GM18858 (cell line): ENCODE results near the gene OR52E2.
"Not testable (repeated sequence)": the region's sequence is repeated elsewhere in the genome, so short reads cannot be mapped to it uniquely, and the experiment has no call there.

Experiments used
- ATAC-seq: cut with Tn5 transposase; IDR thresholded peaks from one replicate; pipeline ENCODE4 v1.9.1; 2021; ENCODE audit not compliant: unreplicated experiment

The OR52E2 gene

DNA sequence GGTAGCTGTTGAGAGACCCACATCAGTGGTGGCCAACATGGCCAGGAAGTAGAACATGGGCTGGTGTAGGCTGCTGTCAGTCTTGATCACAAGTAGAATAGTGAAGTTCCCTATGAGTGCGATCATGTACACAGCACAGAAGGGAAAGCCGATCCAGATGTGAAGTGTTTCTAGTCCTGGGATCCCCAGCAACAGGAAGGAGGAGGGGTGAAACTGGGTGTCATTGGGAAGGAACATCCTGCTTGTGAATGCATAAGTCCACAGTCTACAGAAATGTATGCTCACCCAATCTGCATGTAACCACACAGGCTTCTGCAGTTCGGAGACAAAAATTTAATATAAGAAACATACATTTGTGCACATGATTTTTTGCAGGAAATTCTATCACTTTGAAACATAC is at the start of gene OR52E2:
TSS of gene OR52E2 (minus strand) at position 237 of the 400 bp plus-strand sequence. CDS start at position 237, 0 bp downstream.
- no peak for ATAC-seq

DNA sequence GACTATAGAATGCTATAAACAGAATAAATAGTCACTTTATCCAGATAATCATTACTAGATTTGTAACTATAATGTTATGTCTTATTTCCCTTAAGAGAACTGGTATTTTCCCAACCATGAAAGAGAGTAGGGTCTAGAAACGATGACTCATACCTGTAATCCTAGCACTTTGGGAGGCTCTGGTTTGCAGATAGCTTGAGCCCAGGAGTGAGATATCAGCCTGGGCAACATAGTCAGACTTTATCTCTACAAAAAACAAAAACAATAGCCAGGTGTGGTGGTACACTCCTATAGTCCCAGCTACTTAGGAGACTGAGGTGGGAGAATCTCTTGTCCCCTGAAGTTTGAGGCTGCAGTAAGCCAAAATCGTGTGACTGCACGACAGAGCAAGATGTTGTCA is 47.9 kb upstream of the OR52E2 start:
- ATAC-seq, result no peak

DNA sequence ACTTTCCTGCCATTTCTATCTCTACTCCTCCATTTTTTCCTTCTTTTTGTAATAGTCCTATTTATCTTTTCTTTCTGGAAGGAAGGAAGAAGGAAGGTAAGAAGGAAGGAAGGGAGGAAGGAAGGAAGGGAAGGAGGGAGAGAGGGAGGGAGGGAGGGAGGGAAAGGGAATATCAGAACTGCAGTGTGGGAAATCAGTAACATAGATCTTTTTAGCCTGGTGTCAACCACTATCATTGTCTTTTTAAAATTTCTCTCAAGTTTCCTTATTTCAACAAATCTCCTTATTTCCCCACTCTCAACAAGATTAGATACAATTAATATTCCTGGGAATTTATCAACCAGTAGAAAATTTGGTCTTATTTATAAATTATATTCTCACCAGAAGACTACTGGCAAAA is 43.6 kb upstream of the OR52E2 start:
- no peak for ATAC-seq

DNA sequence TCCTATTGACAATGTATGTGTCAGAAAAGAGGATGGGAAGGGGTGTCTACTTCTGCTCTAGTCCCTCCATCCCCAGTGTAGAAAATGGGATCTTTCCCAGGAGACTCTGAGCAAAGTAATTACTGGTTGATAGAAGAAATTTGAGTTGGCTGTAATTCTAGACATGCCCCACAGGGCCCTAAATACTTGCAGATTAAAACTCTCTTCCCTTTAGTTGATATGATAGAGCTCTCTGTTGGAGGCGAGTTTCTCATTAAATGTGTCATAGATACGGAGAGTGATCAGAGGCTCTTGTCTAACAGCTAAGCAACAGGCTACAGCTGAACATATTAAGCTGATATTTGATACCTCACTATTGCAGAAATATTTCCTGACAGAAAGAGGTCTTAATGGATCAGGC is 42.8 kb upstream of the OR52E2 start:
- ATAC-seq, result no peak

- ATAC-seq, result no peak
These were observed 36.6 kb upstream of the OR52E2 start for GRCh38 chr11:5096011-5096410.

DNA sequence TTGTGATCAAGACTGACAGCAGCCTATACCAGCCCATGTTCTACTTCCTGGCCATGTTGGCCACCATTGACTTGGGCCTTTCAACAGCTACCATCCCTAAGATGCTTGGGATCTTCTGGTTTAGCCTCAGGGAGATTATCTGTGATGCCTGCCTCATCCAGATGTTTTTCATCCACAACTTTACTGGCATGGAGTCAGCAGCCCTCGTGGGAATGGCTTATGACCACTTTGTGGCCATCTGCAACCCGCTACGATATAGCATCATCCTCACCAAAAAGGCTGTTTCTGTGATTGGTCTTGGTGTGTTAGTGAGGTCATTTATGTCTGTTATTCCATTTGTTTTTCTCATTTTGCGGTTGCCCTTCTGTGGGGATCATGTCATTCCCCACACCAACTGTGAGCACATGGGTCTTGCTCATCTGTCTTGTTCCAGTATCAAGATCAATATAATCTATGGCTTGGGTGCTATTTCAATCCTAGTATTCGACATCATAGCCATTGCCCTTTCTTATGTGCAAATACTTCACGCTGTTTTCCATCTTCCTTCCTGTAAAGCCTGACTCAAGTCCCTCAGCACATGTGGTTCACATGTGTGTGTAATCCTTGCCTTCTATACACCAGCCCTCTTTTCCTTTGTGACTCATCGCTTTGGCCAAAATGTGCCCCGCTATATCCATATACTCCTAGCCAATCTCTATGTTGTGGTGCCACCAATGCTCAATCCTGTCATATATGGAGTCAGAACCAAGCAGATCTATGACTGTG is 33.6 kb upstream of the OR52E2 start:
- ATAC-seq, result no peak

DNA sequence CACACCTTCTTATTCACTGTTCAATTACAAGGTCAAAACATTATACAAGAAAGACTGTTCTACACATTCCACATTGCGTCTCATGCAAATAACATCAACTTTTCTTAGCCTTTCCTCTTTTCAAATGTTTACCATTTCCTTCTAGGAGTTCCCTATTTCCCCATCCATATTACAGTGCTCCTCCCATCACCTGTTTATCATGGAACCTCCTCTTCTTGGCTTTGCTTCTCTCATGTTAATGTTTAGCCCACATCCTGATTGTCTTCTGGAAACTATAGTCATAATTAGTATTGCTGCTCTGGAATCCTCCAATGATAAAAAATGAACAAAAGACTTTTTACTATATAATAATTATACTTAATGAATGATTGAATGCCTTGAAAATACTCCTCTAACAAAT is 31.2 kb upstream of the OR52E2 start:
- ATAC-seq, result no peak

GRCh38 chr11:5088556-5088955 is 29.1 kb upstream of the OR52E2 start:
- ATAC-seq, result no peak

GRCh38 chr11:5083602-5084001 is 24.2 kb upstream of the OR52E2 start:
- ATAC-seq, result no peak

DNA sequence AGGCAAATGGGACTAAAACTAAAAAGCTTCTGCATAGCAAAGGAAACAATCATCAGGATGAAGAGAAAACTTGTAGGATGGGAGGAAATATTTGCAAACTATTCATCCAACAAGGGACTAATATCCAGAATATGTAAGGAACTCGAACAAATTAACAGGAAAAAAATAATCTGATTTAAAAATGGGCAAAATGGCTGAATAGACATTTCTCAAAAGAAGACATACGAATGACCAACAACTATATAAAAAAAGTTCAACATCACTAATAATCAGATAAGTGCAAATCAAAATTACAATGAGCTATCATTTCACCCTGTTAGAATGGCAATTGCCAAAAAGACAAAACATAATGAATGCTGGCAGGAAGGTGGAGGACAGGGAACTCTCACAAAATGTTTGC is 22.0 kb upstream of the OR52E2 start:
- no peak for ATAC-seq

- ATAC-seq, result no peak
These were observed 12.4 kb upstream of the OR52E2 start for GRCh38 chr11:5071799-5072198.

DNA sequence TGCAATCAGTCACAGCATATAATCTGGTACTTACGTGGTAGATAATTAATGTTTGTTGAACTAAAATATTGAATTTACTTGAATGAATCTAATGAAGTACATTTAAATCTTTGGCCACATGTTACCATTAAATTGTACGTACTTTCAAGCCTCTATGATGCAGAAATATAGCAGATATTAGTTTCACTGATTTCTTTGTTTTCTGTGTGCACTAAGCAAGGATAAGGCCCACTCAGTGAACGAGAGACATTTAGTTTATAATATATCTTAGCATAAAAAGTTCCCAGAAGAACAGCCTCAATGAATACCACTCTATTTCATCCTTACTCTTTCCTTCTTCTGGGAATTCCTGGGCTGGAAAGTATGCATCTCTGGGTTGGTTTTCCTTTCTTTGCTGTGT is 9.8 kb upstream of the OR52E2 start, which contains the start of gene OR52E1:
TSS of gene OR52E1 (plus strand) at position 301 of the 400 bp plus-strand sequence.
- ATAC-seq, result no peak

- ATAC-seq, result no peak
These were observed 5.6 kb upstream of the OR52E2 start for GRCh38 chr11:5065027-5065426.

DNA sequence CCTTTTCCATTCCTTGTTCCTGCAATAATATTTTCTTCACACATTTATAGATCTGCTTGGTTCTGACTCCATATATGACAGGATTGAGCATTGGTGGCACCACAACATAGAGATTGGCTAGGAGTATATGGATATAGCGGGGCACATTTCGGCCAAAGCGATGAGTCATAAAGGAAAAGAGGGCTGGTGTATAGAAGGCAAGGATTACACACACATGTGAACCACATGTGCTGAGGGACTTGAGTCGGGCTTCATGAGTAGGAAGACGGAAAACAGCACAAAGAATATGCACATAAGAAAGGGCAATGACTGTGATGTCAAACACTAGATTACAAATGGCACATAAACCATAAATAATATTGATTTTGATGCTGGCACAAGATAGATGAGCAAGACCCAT is 748 bp downstream of the OR52E2 start:
- not testable (repeated sequence) for ATAC-seq

- ATAC-seq, result no peak
These were observed 12.6 kb downstream of the OR52E2 start for GRCh38 chr11:5046754-5047330.

GRCh38 chr11:5046226-5046625 is 13.2 kb downstream of the OR52E2 start, which contains the start of gene OR52J3:
Gene OR52J3 (plus strand): TSS chr11:5046526. CDS start chr11:5046526, 0 bp downstream.
- ATAC-seq, result no peak

GRCh38 chr11:5043380-5043779 is 16.0 kb downstream of the OR52E2 start:
- no peak for ATAC-seq

DNA sequence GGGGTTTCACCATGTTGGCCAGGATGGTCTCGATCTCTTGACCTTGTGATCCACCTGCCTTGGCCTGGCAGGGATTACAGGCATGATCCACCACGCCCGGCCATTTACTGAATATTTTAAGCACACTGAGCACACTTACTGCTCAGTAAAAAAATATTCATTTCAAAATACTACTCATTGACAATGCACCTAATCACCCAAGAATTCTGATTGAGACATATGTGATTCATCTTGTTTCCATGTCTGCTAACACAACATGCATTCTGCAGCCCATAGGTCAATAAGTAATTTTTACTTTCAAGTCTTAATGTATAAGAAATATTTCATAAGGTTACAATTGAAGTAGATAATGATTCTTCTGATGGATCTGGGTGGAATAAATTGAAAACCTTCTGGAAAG is 17.3 kb downstream of the OR52E2 start:
- no peak for ATAC-seq

- no peak for ATAC-seq
These were observed 18.6 kb downstream of the OR52E2 start for GRCh38 chr11:5040876-5041275.

- ATAC-seq, result no peak
These were observed 21.1 kb downstream of the OR52E2 start for GRCh38 chr11:5038341-5038740.

GRCh38 chr11:5037926-5038325 is 21.5 kb downstream of the OR52E2 start:
- ATAC-seq, result no peak

DNA sequence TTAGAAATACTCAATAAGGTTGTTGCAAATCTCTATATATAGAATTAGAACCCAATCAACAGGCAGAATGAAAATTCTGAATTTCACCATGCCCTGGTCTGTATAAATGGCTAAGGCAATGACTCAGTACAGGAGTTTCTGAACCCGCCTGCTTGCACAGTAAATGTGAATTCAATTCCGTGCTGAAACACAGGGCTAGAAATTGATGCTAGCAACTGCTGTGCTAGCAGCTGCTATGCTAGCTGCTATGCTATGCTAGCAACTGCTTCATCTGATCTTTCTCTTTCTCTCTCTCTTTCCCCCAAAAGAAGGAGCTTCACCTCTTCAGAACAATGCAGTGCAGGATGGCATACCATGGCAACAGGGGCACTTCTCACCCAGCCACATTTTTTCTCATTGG is 22.8 kb downstream of the OR52E2 start:
- no peak for ATAC-seq

DNA sequence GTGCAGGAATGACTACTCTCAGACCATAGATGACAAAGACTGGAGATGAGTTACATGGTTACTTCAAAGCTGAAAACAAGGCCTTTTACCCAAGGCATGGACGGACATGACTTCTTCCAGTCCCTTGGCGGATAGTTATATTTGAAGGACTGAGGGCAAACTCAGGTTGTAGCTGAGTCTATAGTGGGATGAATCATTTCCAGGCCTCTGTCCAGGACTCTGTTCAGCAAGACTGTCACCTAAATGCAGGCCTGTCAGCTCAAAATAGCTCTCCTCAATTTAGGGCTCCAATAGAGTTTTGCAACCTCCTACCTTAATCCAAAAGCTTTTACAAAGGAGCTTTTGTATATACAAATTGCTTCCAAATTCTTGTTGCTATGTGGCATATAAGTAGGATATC is 37.4 kb downstream of the OR52E2 start:
- no peak for ATAC-seq
